ENCODE results near the gene GRIN2A. TPM values are rescaled to one million over a fixed set of nuclear protein-coding genes. Genes with fewer than 3 reads are reported as not detected.

The GRIN2A gene
- total and polyA plus RNA-seq, 4 donors = 0.13 to 3.3 (median 1.1) TPM

DNA sequence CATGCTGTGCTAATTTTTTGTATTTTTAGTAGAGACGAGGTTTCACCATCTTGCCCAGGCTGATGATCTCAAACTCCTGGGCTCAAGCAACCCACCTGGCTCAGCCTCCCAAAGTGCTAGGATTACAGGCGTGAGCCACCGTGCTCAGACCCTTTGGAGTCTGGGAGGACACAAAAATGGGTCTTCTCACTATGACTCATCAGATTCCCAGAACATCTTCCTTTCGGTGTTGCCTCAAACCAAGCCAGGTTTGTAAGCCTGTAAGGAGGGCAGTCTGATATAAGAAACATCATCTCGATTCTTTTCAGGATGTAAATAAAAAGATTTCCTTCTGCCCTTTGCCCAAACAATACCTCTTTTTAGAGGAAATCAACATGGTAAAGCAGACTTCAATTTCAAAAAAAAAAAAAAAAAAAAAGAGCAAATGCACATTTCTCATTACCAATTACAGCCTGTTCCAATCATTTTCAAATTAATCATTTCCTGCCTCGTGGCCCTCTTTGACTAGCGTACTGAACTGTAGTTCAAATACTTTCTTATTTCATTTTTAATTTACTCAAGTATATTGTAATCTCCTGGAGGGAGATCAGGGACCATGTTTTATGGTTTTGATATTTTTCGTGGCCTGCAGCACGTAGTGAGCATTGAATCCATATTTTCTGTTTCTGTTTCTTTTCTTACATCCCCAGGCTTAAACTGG, 409.6 kb downstream of the GRIN2A start:
- no peaks in the 10 kb centered on the region for H3K36me3 ChIP-seq (ENCODE audit: control insufficient read depth in 1 of 2, insufficient read depth in 2 of 2, low read length in 1 of 2)
- H3K9me3 ChIP-seq (ENCODE audit: control insufficient read depth, low read length) = peaks cover 1% of the 10 kb centered on the region
- intact Hi-C loops (cut with DNase I) = no loop called here
- H3K27me3 ChIP-seq (ENCODE audit: control insufficient read depth in 1 of 2, insufficient read depth in 2 of 2, low read length in 1 of 2) = no peaks in the 10 kb centered on the region
- H3K4me3 ChIP-seq (ENCODE audit: low read length in 2 of 2) = no peak overlapping the region
- no peak overlapping the region for H3K27ac ChIP-seq (ENCODE audit: low read depth in 1 of 2, low read length in 2 of 2)
- H3K4me1 ChIP-seq (ENCODE audit: control insufficient read depth in 1 of 2, insufficient read depth in 2 of 2, low read length in 2 of 2) = no peaks in the 10 kb centered on the region
- no peak for DNase-seq
- WGBS, 2 donors = 72 to 78% methylated on average over 9 of the region's 9 CpGs
- ATAC-seq (ENCODE audit: low FRiP score) = no peak

- 67 to 79% methylated on average over 4 of the region's 4 CpGs for WGBS, 2 donors
- intact Hi-C loops (cut with DNase I) = no loop called here
- no peak overlapping the region for H3K4me3 ChIP-seq (ENCODE audit: low read length in 2 of 2)
- no peak for DNase-seq
- H3K4me1 ChIP-seq (ENCODE audit: control insufficient read depth in 1 of 2, insufficient read depth in 2 of 2, low read length in 2 of 2) = no peaks in the 10 kb centered on the region
- no peaks in the 10 kb centered on the region for H3K36me3 ChIP-seq (ENCODE audit: control insufficient read depth in 1 of 2, insufficient read depth in 2 of 2, low read length in 1 of 2)
- no peaks in the 10 kb centered on the region for H3K9me3 ChIP-seq (ENCODE audit: control insufficient read depth, low read length)
- no peak for ATAC-seq (ENCODE audit: low FRiP score)
- no peak overlapping the region for H3K27ac ChIP-seq (ENCODE audit: low read depth in 1 of 2, low read length in 2 of 2)
- no peaks in the 10 kb centered on the region for H3K27me3 ChIP-seq (ENCODE audit: control insufficient read depth in 1 of 2, insufficient read depth in 2 of 2, low read length in 1 of 2)
Observed at GRCh38 chr16:9766891-9767290, 415.3 kb downstream of the GRIN2A start.

DNA sequence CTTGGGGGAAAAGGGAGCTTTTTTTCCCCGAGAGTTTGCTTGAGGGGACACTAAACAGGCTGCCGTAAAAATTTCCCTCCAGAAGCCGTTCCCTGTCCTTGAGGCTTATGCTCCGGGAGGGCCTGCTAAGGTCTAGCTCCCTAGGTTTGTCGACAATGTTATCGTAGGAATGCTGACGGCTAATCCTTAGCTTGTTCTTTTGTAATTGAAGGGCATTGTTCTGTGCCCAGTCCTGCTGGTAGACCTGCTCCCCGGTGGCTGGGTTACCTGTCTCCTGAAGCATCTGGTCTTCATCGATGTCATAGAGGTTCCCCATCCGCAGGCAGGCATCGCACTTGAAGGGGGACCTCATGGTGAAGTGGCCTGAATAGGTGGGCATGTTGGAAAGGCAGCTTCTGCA, 418.7 kb downstream of the GRIN2A start:
- WGBS, 2 donors = 90 to 91% methylated on average over 11 of the region's 11 CpGs
- Histone ChIP-seq H3K27me3 (ENCODE audit: control insufficient read depth in 1 of 2, insufficient read depth in 2 of 2, low read length in 1 of 2) (no peaks in the 10 kb centered on the region), H3K27ac (ENCODE audit: low read depth in 1 of 2, low read length in 2 of 2) (no peak overlapping the region), H3K36me3 (ENCODE audit: control insufficient read depth in 1 of 2, insufficient read depth in 2 of 2, low read length in 1 of 2) (no peaks in the 10 kb centered on the region), H3K4me1 (ENCODE audit: control insufficient read depth in 1 of 2, insufficient read depth in 2 of 2, low read length in 2 of 2) (no peaks in the 10 kb centered on the region), H3K4me3 (ENCODE audit: low read length in 2 of 2) (no peak overlapping the region), H3K9me3 (ENCODE audit: control insufficient read depth, low read length) (no peaks in the 10 kb centered on the region)
- intact Hi-C loops (cut with DNase I) = no loop called here
- no peak for DNase-seq
- no peak for ATAC-seq (ENCODE audit: low FRiP score)

DNA sequence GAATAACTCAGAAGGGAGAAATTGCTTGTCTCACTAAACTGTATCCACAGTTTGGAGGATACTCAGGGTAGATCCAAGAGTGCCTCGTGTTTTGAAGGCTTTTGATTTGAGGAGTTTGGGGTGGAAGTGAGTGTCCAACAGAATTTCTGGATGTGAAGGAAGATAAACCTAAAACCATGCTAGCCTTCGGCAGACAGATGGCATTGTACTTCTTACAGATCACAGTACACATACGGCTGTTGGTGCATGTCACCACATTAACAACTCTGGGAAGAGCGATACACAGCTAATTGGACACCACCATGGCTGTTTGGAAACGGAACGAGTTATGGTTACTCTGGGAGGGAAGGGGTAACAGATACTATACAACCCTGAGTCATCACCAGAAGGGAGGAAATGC, 420.4 kb downstream of the GRIN2A start:
- no peaks in the 10 kb centered on the region for H3K27me3 ChIP-seq (ENCODE audit: control insufficient read depth in 1 of 2, insufficient read depth in 2 of 2, low read length in 1 of 2)
- no peaks in the 10 kb centered on the region for H3K9me3 ChIP-seq (ENCODE audit: control insufficient read depth, low read length)
- no peak overlapping the region for H3K27ac ChIP-seq (ENCODE audit: low read depth in 1 of 2, low read length in 2 of 2)
- DNase-seq = no peak
- ATAC-seq (ENCODE audit: low FRiP score) = no peak
- intact Hi-C loops (cut with DNase I) = no loop called here
- no peaks in the 10 kb centered on the region for H3K36me3 ChIP-seq (ENCODE audit: control insufficient read depth in 1 of 2, insufficient read depth in 2 of 2, low read length in 1 of 2)
- no peak overlapping the region for H3K4me3 ChIP-seq (ENCODE audit: low read length in 2 of 2)
- H3K4me1 ChIP-seq (ENCODE audit: control insufficient read depth in 1 of 2, insufficient read depth in 2 of 2, low read length in 2 of 2) = no peaks in the 10 kb centered on the region
- WGBS, 2 donors = 83 to 86% methylated on average over 6 of the region's 6 CpGs

GRCh38 chr16:9757687-9758086, 424.5 kb downstream of the GRIN2A start:
- no peaks in the 10 kb centered on the region for H3K27me3 ChIP-seq (ENCODE audit: control insufficient read depth in 1 of 2, insufficient read depth in 2 of 2, low read length in 1 of 2)
- intact Hi-C loops (cut with DNase I) = no loop called here
- ATAC-seq (ENCODE audit: low FRiP score) (no peak), DNase-seq (no peak)
- no peak overlapping the region for H3K4me3 ChIP-seq (ENCODE audit: low read length in 2 of 2)
- no peaks in the 10 kb centered on the region for H3K4me1 ChIP-seq (ENCODE audit: control insufficient read depth in 1 of 2, insufficient read depth in 2 of 2, low read length in 2 of 2)
- H3K36me3 ChIP-seq (ENCODE audit: control insufficient read depth in 1 of 2, insufficient read depth in 2 of 2, low read length in 1 of 2) = no peaks in the 10 kb centered on the region
- no peak overlapping the region for H3K27ac ChIP-seq (ENCODE audit: low read depth in 1 of 2, low read length in 2 of 2)
- H3K9me3 ChIP-seq (ENCODE audit: control insufficient read depth, low read length) = no peaks in the 10 kb centered on the region
- WGBS, 2 donors = 72% methylated on average over 4 of the region's 4 CpGs

- intact Hi-C loops (cut with DNase I) = no loop called here
- Histone ChIP-seq H3K9me3 (ENCODE audit: control insufficient read depth, low read length) (no peaks in the 10 kb centered on the region), H3K36me3 (ENCODE audit: control insufficient read depth in 1 of 2, insufficient read depth in 2 of 2, low read length in 1 of 2) (no peaks in the 10 kb centered on the region), H3K27me3 (ENCODE audit: control insufficient read depth in 1 of 2, insufficient read depth in 2 of 2, low read length in 1 of 2) (no peaks in the 10 kb centered on the region), H3K27ac (ENCODE audit: low read depth in 1 of 2, low read length in 2 of 2) (no peak overlapping the region), H3K4me1 (ENCODE audit: control insufficient read depth in 1 of 2, insufficient read depth in 2 of 2, low read length in 2 of 2) (no peaks in the 10 kb centered on the region), H3K4me3 (ENCODE audit: low read length in 2 of 2) (no peak overlapping the region)
- WGBS, 2 donors = 91% methylated on average over 4 of the region's 4 CpGs
- DNase-seq (no peak), ATAC-seq (ENCODE audit: low FRiP score) (no peak)
Observed at GRCh38 chr16:9756434-9756833, 425.8 kb downstream of the GRIN2A start.

DNA sequence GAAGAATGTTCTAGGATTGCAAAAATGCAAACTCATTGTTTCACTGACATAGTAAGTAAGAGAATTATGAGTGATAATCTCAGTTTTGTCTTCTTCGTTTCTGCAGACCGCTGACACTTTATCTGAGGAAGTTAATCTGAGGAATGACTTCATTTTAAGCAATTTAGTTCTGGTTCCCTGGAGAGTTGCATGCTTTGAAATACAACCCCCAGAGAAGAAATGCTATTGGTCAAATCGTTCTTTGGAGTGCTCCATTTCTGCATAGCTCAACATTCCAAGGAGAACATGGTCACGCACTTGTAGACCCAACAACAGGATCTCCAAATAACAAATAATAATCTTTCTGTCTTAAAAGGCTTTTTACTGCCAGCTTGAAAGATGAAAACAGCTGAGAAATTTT, 427.1 kb downstream of the GRIN2A start:
- DNase-seq = no peak
- Histone ChIP-seq H3K27ac (ENCODE audit: low read depth in 1 of 2, low read length in 2 of 2) (no peak overlapping the region), H3K36me3 (ENCODE audit: control insufficient read depth in 1 of 2, insufficient read depth in 2 of 2, low read length in 1 of 2) (no peaks in the 10 kb centered on the region), H3K4me1 (ENCODE audit: control insufficient read depth in 1 of 2, insufficient read depth in 2 of 2, low read length in 2 of 2) (no peaks in the 10 kb centered on the region), H3K9me3 (ENCODE audit: control insufficient read depth, low read length) (no peaks in the 10 kb centered on the region), H3K27me3 (ENCODE audit: control insufficient read depth in 1 of 2, insufficient read depth in 2 of 2, low read length in 1 of 2) (no peaks in the 10 kb centered on the region), H3K4me3 (ENCODE audit: low read length in 2 of 2) (no peak overlapping the region)
- intact Hi-C loops (cut with DNase I) = no loop called here
- no peak for ATAC-seq (ENCODE audit: low FRiP score)
- WGBS, 2 donors = 13 to 20% methylated on average over 4 of the region's 4 CpGs

- no peaks in the 10 kb centered on the region for H3K36me3 ChIP-seq (ENCODE audit: control insufficient read depth in 1 of 2, insufficient read depth in 2 of 2, low read length in 1 of 2)
- no peaks in the 10 kb centered on the region for H3K27me3 ChIP-seq (ENCODE audit: control insufficient read depth in 1 of 2, insufficient read depth in 2 of 2, low read length in 1 of 2)
- H3K4me1 ChIP-seq (ENCODE audit: control insufficient read depth in 1 of 2, insufficient read depth in 2 of 2, low read length in 2 of 2) = no peaks in the 10 kb centered on the region
- no peak for DNase-seq
- no peak for ATAC-seq (ENCODE audit: low FRiP score)
- H3K27ac ChIP-seq (ENCODE audit: low read depth in 1 of 2, low read length in 2 of 2) = no peak overlapping the region
- H3K9me3 ChIP-seq (ENCODE audit: control insufficient read depth, low read length) = no peaks in the 10 kb centered on the region
- intact Hi-C loops (cut with DNase I) = no loop called here
- no peak overlapping the region for H3K4me3 ChIP-seq (ENCODE audit: low read length in 2 of 2)
Observed at GRCh38 chr16:9741776-9742175, 440.5 kb downstream of the GRIN2A start.

- no peaks in the 10 kb centered on the region for H3K27me3 ChIP-seq (ENCODE audit: control insufficient read depth in 1 of 2, insufficient read depth in 2 of 2, low read length in 1 of 2)
- intact Hi-C loops (cut with DNase I) = no loop called here
- H3K27ac ChIP-seq (ENCODE audit: low read depth in 1 of 2, low read length in 2 of 2) = no peak overlapping the region
- no peak for DNase-seq
- no peaks in the 10 kb centered on the region for H3K4me1 ChIP-seq (ENCODE audit: control insufficient read depth in 1 of 2, insufficient read depth in 2 of 2, low read length in 2 of 2)
- H3K4me3 ChIP-seq (ENCODE audit: low read length in 2 of 2) = no peak overlapping the region
- H3K9me3 ChIP-seq (ENCODE audit: control insufficient read depth, low read length) = no peaks in the 10 kb centered on the region
- ATAC-seq (ENCODE audit: low FRiP score) = no peak
- H3K36me3 ChIP-seq (ENCODE audit: control insufficient read depth in 1 of 2, insufficient read depth in 2 of 2, low read length in 1 of 2) = no peaks in the 10 kb centered on the region
- WGBS, 2 donors = 79 to 88% methylated on average over 6 of the region's 6 CpGs
Observed at GRCh38 chr16:9739301-9739700, 442.9 kb downstream of the GRIN2A start.

Data from aorta (tissue), 5 donors.